GM19043 (cell line): ENCODE data around the gene LINC00305.

ENCODE experiments used
- ATAC-seq: cut with Tn5 transposase; IDR thresholded peaks from one replicate; pipeline ENCODE4 v1.9.1; 2021; ENCODE audit warnings: low read depth; ENCODE audit not compliant: unreplicated experiment

LINC00305 gene

GRCh38 chr18:64148988-64149387 is at the start of gene LINC00305:
Gene LINC00305 (minus strand): TSS chr18:64149088.
- no peak for ATAC-seq

DNA sequence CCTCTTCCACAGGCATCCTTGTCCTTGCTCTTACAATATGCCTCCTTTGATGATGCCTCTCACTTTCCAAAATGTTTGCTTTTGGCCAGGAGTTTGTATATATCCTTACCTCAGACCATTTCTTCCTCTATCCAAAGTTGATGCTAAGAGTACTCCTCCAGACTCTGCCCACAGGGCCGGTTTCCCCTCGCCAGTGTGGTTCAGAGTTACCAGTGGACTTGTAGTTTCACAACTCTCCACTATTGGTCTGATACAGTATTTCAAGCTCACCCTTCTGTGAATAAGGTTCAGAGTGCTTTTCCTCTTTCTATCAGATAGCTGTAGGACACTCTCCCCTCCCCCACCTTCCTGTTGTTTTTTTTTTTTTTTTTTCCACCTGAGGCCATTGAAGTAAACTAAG is 42.2 kb upstream of the LINC00305 start:
- ATAC-seq: no peak

- ATAC-seq: no peak
Observed at GRCh38 chr18:64185987-64186386, 37.1 kb upstream of the LINC00305 start.

- no peak for ATAC-seq
Observed at GRCh38 chr18:64183665-64184064, 34.8 kb upstream of the LINC00305 start.

DNA sequence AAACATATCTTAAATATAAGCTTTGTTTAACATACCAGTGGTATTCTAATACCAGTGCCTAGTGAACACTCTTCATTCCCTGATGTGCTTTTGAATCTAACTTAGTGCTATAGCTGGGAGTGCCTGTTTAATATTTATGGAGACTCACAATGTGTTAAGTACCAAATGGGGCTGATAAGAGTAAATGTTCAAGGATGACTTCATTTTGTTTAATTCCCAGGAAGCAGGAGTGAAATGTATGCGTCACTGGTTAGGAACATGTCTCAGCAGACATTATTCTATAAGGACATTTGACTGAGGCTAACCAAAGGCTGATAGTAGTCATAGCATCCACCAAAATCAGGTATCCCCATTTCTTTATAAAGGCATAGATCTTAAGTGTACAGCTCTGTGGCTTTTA is 31.7 kb upstream of the LINC00305 start:
- no peak for ATAC-seq

DNA sequence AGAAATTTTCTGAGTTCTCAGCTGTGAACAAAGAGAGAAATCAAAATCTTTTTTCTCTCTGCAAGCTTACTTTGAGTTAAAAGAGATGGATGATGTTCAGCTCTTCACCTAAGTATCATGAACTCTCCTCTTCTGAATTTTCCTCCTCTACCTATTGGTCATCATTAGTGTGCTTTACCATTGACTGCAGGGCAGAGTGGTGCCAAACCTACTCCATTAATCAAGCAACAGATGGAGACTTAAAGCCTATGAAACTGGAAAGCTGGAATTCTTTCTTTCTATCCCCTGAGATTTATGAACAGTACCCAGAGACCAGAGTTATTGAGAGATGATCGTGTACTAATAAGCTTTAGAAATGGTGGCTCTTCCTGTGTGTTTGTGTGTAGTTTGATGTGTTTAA is 31.3 kb upstream of the LINC00305 start:
- no peak for ATAC-seq

- no peak for ATAC-seq
Observed at GRCh38 chr18:64179556-64180080, 30.7 kb upstream of the LINC00305 start.

DNA sequence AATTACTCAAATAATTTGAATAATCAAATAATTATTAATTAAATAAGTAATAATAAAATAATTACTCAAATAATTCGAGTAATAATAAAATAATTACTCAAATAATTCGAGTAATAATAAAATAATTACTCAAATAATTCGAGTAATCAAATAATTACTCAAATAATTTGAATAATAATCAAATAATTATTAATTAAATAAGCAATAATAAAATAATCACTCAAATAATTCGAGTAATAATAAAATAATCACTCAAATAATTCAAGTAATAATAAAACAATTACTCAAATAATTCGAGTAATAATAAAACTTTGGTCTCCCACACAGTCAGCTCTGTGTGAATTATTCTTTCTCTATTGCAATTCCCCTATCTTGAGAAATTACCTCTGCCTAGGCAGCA is 30.0 kb upstream of the LINC00305 start:
- no peak for ATAC-seq

GRCh38 chr18:64175432-64175831 is 26.5 kb upstream of the LINC00305 start:
- ATAC-seq: no peak

- ATAC-seq: no peak
Observed at GRCh38 chr18:64171576-64171975, 22.7 kb upstream of the LINC00305 start.

- ATAC-seq: no peak
Observed at GRCh38 chr18:64167408-64167925, 18.6 kb upstream of the LINC00305 start.

GRCh38 chr18:64165906-64166305 is 17.0 kb upstream of the LINC00305 start:
- no peak for ATAC-seq

DNA sequence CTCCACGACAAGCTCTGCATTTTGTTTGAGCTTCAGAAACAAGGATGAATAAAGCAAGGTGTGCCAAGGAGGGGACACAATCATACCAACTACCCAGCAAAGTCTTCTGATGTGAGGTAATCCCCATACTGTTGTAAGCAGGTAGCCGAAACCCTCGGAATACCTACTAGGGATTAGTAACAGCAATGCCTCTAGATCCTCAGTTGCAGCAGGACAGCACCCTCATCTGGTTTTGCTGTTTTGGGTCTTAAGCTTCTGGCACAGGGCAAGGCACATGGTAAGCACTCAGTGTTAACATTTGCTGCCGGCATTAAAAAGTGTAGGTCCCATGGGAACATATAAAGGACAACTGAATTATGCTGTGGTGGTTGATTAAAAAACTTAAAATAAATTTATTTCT is 16.0 kb upstream of the LINC00305 start:
- ATAC-seq: no peak

DNA sequence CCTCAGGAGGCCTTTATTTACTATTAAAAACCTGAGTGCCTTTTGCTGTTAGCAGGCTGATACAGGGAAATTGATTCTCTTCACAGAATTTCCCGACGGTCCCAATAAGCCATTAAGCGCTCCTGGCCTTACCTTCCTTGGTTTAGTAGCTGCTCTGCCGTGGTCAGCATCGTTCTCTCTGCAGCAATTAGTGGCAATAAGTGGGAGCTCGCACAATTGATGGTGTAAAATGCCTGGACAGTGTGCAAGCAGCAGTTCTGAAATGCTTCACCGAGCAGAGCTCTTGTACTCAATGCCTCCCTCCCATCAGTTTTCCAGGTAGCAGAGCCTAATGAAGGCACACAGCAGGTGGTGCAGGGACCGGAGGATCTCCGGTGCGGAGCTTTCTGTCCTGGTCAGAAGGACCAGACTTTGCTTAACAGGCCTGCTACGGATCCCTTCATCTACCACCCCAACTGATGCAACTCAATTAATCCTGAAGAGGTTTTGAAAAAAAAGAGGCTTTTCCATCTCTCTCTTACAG is 1.1 kb upstream of the LINC00305 start:
- ATAC-seq: no peak

DNA sequence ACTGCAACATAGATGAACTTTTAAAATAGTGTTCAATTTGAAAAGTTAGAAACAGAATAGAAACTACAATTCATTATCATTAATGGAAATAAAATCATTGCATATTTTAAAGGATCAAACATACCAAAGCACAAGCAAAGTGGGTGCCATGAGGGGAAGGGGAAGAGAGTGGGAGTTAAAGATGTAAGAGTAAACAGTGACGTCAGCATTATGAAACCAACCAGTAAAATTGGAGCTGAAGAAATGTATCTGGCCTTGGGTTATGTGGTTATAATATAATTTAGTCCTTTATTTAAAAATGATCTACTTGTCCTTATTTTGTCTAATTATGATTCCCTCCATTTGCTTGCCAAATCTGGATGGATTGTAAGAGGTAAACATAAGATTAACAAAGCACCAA is 6.0 kb downstream of the LINC00305 start:
- no peak for ATAC-seq

DNA sequence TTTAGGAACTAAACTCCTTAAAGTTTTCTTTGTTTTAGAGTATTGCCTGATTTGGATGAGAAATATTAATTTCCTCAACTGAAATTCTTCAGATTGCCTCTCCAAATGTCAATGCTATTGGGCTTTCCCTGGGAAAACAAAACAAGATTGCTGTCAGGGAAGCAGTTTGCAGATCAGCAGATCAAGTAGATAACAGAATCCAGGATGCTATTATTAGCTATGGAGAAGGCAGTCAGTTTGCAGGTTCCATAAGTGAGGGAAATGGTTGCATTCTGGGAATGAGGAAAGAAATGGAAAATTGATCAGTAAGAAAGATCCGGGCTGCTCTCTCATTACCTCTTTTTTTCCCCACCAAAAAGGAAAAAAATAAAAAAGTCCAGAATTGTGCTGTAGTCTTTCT is 11.0 kb downstream of the LINC00305 start:
- ATAC-seq: no peak

- no peak for ATAC-seq
Observed at GRCh38 chr18:64134044-64134747, 14.7 kb downstream of the LINC00305 start.

DNA sequence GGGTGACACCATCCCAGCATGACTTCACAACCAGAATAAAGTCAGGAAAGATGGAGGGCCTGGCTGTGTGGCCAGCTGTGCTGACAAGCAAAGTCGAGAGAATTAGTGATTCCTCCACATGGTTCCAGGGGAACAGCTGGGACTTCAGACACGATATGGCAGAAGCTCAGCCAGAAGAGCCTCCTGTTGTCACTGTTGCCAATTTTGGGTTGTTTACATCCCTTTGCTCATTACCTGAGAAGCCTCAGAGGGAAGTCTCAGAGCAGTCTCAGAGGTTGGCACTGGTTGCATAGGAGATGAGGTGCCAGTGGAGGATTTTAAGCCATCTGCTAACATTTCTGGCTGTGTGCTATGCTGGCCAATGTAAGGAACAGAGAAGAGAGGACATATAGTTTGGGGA is 16.0 kb downstream of the LINC00305 start:
- ATAC-seq: no peak

DNA sequence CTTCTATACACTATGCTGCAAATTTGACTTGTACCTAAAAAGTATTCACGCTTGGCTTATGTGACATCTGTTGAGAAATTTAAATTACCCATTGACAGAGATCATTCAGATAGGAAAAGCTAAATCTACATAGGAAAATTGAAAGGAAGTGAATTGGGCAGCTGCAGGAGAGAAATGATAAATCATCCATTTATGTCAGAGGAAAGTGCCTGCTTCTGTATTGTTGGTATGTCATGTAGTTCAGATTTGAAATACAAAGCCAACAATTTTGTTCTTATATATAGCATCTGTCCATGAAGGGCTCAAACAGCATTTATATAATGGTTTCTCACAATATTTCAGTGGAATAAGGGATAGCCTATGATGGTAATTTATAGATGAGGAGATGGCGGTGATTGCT is 17.6 kb downstream of the LINC00305 start:
- ATAC-seq: no peak

- peak; percentile 69 for ATAC-seq
Observed at GRCh38 chr18:64127172-64127571, 21.7 kb downstream of the LINC00305 start.

GRCh38 chr18:64119916-64120315 is 29.0 kb downstream of the LINC00305 start:
- ATAC-seq: no peak

GRCh38 chr18:64118406-64118805 is 30.5 kb downstream of the LINC00305 start:
- ATAC-seq: no peak
